ENCODE results near the gene ZNF576.

GRCh38 chr19:43595605-43595998 lies 793 bp upstream of the ZNF576 start:
- TF ChIP-seq CTCF (IDR thresholded peaks at IDR 0.05; ENCODE audit: insufficient read depth, low read depth, low read length) (no peak), EZH2 (IDR thresholded peaks at IDR 0.05; ENCODE audit: insufficient read depth, low read length) (no peak)
